A673 (cell line): Measurements from ENCODE around the gene LYRM4. TPM values are rescaled to one million over a fixed set of nuclear protein-coding genes. Genes with fewer than 3 reads are reported as not detected.

Experiments
- BruUV-seq: library from RNA; stranded (reverse); fragments of 400-500 nt; replicated peaks from 2 replicates; lab custom pipeline; 2021; lab: Mats Ljungman, UMichigan
- CTCF ChIA-PET: fragments of 300-600 bp; sonication (Branson Sonifier 250); formaldehyde crosslinking; loops from one replicate; lab custom pipeline; 2022; ENCODE audit warnings: antibody characterized with exemption; lab: Charles Lee
- POLR2A ChIA-PET: fragments of 300-600 bp; sonication (Branson Sonifier 250); formaldehyde crosslinking; loops from one replicate; lab custom pipeline; 2022; ENCODE audit warnings: antibody characterized with exemption; ENCODE audit not compliant: low non-redundant PET; lab: Charles Lee
- DNase-seq: peaks from one replicate; pipeline ENCODE4 v3.0.0-alpha.2; 2015; ENCODE audit warnings: low spot score
- H3K27ac ChIP-seq: fragments of 200-600 bp; sonication (generic); 2 replicates; pipeline ENCODE4 v1.5.1; 2016; ENCODE audit warnings: mixed run types, low read depth, mild to moderate bottlenecking, mixed read lengths, antibody characterized with exemption, low read length; ENCODE audit not compliant: poor library complexity, severe bottlenecking
- H3K27me3 ChIP-seq: fragments of 200-600 bp; sonication (generic); replicated peaks from 2 replicates; pipeline ENCODE4 v1.6.1; 2017; ENCODE audit warnings: mixed run types, low read depth, mild to moderate bottlenecking, mixed read lengths, antibody characterized with exemption, low read length; ENCODE audit not compliant: insufficient read depth, poor library complexity
- H3K36me3 ChIP-seq: fragments of 200-600 bp; sonication (generic); 2 replicates; pipeline ENCODE4 v1.6.1; 2016; ENCODE audit warnings: mixed run types, mild to moderate bottlenecking, mixed read lengths, antibody characterized with exemption, low read length; ENCODE audit not compliant: insufficient read depth, poor library complexity, severe bottlenecking
- H3K4me1 ChIP-seq: fragments of 200-600 bp; sonication (generic); 2 replicates; pipeline ENCODE4 v1.6.1; 2017; ENCODE audit warnings: mixed run types, mild to moderate bottlenecking, mixed read lengths, antibody characterized with exemption, low read length; ENCODE audit not compliant: insufficient read depth, poor library complexity, severe bottlenecking
- H3K4me3 ChIP-seq: fragments of 200-600 bp; sonication (generic); 2 replicates; pipeline ENCODE4 v1.5.1; 2016; ENCODE audit warnings: low read depth, mixed run types, mild to moderate bottlenecking, mixed read lengths, low read length; ENCODE audit not compliant: poor library complexity, severe bottlenecking
- H3K9me3 ChIP-seq: fragments of 200-600 bp; sonication (generic); 2 replicates; pipeline ENCODE4 v1.6.1; 2016; ENCODE audit warnings: mixed run types, low read depth, mild to moderate bottlenecking, mixed read lengths, antibody characterized with exemption, low read length; ENCODE audit not compliant: poor library complexity, severe bottlenecking
- EZH2 ChIP-seq: fragments of 200-600 bp; sonication (generic); IDR thresholded peaks from 2 replicates; pipeline ENCODE4 v1.6.1; 2017; ENCODE audit warnings: borderline replicate concordance, low read depth, mild to moderate bottlenecking, mixed read lengths, antibody characterized with exemption, low read length; ENCODE audit not compliant: poor library complexity, severe bottlenecking
- intact Hi-C: fragments of 100-400 bp; cut with micrococcal nuclease; formaldehyde crosslinking; loops from one replicate; pipeline ENCODE4 v1.10.0; 2022; ENCODE audit not compliant: unreplicated experiment
- total RNA-seq: library from RNA; stranded (reverse); gene quantifications from 2 replicates; pipeline ENCODE4 v1.2.3, GENCODE V29; 2021
- TF ChIP-seq, protein P1 (sequence below): fragments of 300-800, 200-600 bp; sonication (generic); conservative IDR thresholded peaks from 2 replicates; pipeline ENCODE4 v1.5.1; 2017; ENCODE audit warnings: low read depth, mild to moderate bottlenecking, antibody characterized with exemption, low read length, moderate library complexity, mixed read lengths

Gene LYRM4
- total RNA-seq, 1 experiment from 2014 or later: 53.6 TPM

DNA sequence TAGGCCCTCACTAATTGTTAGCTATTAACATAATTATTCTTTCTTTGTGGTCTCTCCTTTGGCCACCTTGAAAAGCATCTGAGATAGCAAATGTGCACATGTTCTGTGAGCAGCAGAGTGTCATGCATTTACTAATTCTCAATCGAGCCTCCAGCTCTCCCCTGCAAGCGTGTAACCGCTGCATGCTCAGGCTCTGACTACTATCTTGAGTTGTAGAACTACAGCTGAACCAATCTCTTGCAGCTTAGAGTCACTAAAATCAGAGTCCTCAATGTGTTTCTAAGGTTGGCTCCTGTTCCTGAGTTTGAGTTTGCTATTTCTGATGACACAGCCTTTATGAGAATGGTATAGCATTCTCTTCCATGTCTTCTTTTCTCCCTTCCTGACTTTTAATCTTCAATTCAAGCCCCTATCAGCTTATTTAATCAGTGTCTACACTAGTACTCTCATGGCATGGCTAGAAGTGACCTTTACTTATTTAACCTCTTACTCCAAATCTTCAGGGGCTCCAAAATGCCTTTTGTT lies 110.1 kb downstream of the LYRM4 start:
- no peaks in the 10 kb centered on the region for H3K27me3 ChIP-seq
- ChIA-PET POLR2A (no interaction called here), CTCF (interaction anchor here (0.7 kb wide), 1 partner anchor 13 kb away, joined by 5 read pairs; no protein-coding TSS in a partner anchor)
- no TSS peak for BruUV-seq
- peaks cover 6% of the 10 kb centered on the region for H3K4me1 ChIP-seq
- H3K9me3 ChIP-seq: no peaks in the 10 kb centered on the region
- intact Hi-C loops: no loop called here
- no peak for TF ChIP-seq EZH2
- TF ChIP-seq, protein P1, sequence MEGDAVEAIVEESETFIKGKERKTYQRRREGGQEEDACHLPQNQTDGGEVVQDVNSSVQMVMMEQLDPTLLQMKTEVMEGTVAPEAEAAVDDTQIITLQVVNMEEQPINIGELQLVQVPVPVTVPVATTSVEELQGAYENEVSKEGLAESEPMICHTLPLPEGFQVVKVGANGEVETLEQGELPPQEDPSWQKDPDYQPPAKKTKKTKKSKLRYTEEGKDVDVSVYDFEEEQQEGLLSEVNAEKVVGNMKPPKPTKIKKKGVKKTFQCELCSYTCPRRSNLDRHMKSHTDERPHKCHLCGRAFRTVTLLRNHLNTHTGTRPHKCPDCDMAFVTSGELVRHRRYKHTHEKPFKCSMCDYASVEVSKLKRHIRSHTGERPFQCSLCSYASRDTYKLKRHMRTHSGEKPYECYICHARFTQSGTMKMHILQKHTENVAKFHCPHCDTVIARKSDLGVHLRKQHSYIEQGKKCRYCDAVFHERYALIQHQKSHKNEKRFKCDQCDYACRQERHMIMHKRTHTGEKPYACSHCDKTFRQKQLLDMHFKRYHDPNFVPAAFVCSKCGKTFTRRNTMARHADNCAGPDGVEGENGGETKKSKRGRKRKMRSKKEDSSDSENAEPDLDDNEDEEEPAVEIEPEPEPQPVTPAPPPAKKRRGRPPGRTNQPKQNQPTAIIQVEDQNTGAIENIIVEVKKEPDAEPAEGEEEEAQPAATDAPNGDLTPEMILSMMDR: no peak
- no peaks in the 10 kb centered on the region for H3K36me3 ChIP-seq
- no peak for DNase-seq
- H3K4me3 ChIP-seq: no peak overlapping the region
- no peak overlapping the region for H3K27ac ChIP-seq

DNA sequence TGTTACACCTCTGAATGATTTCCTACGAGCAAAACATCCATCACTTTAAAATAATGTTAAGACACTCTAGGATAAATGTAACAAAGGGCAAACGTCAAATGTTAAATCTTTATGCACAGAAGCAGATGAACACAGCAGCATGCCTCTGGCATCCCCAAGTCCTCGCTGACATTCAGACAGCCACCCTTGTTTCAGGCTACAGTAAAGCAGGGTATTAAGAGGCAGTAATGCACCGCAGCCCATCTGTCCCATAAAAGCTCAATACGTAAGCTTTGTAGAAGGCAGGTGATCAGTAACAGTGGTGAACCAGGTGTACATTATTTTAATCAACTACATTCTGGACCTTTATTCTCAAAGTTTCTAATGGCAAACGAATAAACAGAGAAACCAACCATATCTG lies 110.9 kb downstream of the LYRM4 start:
- TF ChIP-seq EZH2: no peak
- TF ChIP-seq, protein P1: no peak
- BruUV-seq: no TSS peak
- Histone ChIP-seq H3K9me3 (no peaks in the 10 kb centered on the region), H3K4me3 (no peak overlapping the region), H3K36me3 (no peaks in the 10 kb centered on the region), H3K27ac (no peak overlapping the region), H3K27me3 (no peaks in the 10 kb centered on the region), H3K4me1 (peaks cover 6% of the 10 kb centered on the region)
- ChIA-PET CTCF (no interaction called here), POLR2A (no interaction called here)
- intact Hi-C loops: loop anchor here (10.0 kb wide), 2 partner anchors 105 to 1395 kb away; no protein-coding TSS in a partner anchor
- DNase-seq: no peak

DNA sequence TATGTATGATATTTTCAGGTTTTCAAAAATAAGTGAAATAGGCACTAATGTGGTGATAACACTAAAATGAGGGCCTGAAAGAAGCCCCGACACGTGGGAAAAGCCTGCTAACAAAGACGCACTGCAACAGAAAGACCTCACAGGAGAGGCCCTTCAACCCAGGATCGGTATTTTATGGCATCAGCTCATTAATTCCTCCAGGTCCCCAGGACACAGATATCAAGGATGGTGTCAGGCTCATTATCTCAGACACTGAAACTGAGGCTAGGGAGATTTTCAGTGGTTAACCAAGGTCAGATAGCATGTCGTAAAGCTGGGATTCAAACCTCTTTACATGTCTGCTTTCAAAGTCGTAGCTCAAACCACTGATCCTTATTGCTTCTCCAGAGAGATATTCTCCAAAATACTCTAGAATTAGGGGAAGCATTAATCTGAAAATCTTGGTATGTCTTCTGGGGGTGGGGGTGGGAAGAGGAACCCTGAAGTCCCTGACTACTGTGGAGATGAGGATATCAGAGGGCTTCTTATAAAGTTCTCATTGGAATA lies 111.5 kb downstream of the LYRM4 start:
- DNase-seq: no peak
- POLR2A ChIA-PET: no interaction called here
- CTCF ChIA-PET: interaction anchor here (0.7 kb wide), 1 partner anchor 152 kb away, joined by 3 read pairs; no protein-coding TSS in a partner anchor
- intact Hi-C loops: loop anchor here (10.0 kb wide), 2 partner anchors 106 to 1396 kb away; no protein-coding TSS in a partner anchor
- no peaks in the 10 kb centered on the region for H3K36me3 ChIP-seq
- peaks cover 6% of the 10 kb centered on the region for H3K4me1 ChIP-seq
- no peak overlapping the region for H3K4me3 ChIP-seq
- H3K9me3 ChIP-seq: no peaks in the 10 kb centered on the region
- H3K27me3 ChIP-seq: no peaks in the 10 kb centered on the region
- TF ChIP-seq, protein P1: no peak
- TF ChIP-seq EZH2: no peak
- H3K27ac ChIP-seq: no peak overlapping the region
- BruUV-seq: no TSS peak
